ENCODE data around the gene C11orf97. TPM values are rescaled to one million over a fixed set of nuclear protein-coding genes. Genes with fewer than 3 reads are reported as not detected.
A peak's percentile ranks its signal among the peaks of the same experiment; 100 is the strongest.

C11orf97 gene
- total and polyA plus RNA-seq, 2 of the 13 experiments (the other 11 are each of a cell fraction or from before 2014, with no cell fraction given): 0.35 TPM; not detected in 1

DNA sequence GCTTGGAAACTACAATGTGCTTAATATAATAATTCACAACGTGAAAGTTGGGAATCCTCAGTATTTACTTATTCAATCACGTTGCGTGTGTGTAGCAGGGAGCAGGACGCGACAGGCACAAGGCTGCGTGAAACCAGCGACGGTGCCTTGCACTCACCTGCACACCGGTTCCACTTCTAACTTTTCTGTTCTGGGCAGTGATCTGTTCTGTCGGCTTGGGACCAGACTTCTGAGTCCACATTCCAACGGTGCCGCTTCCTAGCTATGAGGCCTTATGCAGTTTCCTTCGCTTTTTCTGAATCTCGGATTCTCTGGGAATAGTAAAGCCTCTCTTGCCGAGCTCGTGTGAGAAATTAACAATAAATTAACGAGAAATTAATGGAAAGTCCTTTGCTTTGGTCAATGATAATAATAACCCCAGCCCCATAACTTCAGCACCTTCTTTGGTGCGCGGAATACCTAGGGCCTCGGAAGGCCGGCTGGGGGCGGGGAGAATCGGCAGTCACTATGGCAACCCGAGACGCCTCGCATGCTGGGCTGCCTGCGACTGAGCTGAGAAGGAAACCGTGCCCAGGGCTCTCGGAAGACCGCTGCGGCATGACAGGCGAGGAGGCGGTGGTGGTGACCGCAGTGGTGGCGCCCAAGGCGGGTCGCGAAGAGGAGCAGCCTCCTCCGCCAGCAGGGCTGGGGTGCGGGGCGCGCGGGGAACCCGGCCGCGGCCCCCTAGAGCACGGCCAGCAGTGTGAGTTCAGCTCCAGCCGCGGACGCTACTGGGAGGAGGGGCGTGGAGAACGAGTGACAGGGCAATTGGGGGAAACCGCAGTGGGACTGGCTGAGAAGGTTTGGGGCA is at the start of gene C11orf97 (continued):
- TF ChIP-seq, protein P1, sequence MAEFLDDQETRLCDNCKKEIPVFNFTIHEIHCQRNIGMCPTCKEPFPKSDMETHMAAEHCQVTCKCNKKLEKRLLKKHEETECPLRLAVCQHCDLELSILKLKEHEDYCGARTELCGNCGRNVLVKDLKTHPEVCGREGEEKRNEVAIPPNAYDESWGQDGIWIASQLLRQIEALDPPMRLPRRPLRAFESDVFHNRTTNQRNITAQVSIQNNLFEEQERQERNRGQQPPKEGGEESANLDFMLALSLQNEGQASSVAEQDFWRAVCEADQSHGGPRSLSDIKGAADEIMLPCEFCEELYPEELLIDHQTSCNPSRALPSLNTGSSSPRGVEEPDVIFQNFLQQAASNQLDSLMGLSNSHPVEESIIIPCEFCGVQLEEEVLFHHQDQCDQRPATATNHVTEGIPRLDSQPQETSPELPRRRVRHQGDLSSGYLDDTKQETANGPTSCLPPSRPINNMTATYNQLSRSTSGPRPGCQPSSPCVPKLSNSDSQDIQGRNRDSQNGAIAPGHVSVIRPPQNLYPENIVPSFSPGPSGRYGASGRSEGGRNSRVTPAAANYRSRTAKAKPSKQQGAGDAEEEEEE (CRISPR knock-in tag; IDR thresholded peaks at IDR 0.05; ENCODE audit: borderline replicate concordance): no peak
- TF ChIP-seq ZNF280D (CRISPR knock-in tag; IDR thresholded peaks at IDR 0.05) (no peak), NONO (IDR thresholded peaks at IDR 0.05) (no peak), NONO (CRISPR knock-in tag; conservative IDR thresholded peaks at IDR 0.05) (0 out of 2 replicates have a peak, but pooled peaks have one; percentile 30), NCOA2 (CRISPR knock-in tag; IDR thresholded peaks at IDR 0.05) (no peak), ZNF530 (CRISPR knock-in tag; IDR thresholded peaks at IDR 0.05; ENCODE audit: low read depth) (no peak), ZFAT (CRISPR knock-in tag; conservative IDR thresholded peaks at IDR 0.05) (no peak), BRF2 (CRISPR knock-in tag; IDR thresholded peaks at IDR 0.05) (no peak), ZNF580 (CRISPR knock-in tag; IDR thresholded peaks at IDR 0.05; ENCODE audit: borderline replicate concordance, low read depth) (no peak), BORCS8-MEF2B (CRISPR knock-in tag; IDR thresholded peaks at IDR 0.05) (no peak), HMG20A (CRISPR knock-in tag; IDR thresholded peaks at IDR 0.05; ENCODE audit: borderline replicate concordance) (no peak), ZNF512B (CRISPR knock-in tag; IDR thresholded peaks at IDR 0.05; ENCODE audit: borderline replicate concordance) (0 out of 2 replicates have a peak, but pooled peaks have one; percentile 22), KLF15 (CRISPR knock-in tag; IDR thresholded peaks at IDR 0.05; ENCODE audit: borderline replicate concordance) (no peak), ZBTB20 (CRISPR knock-in tag; IDR thresholded peaks at IDR 0.05; ENCODE audit: borderline replicate concordance, low read depth) (no peak), PHF21A (CRISPR knock-in tag; IDR thresholded peaks at IDR 0.05) (peak; percentile 40; the same call in 1 of the 2 replicates), ZBTB1 (CRISPR knock-in tag; IDR thresholded peaks at IDR 0.05; ENCODE audit: borderline replicate concordance) (no peak)
- TF ChIP-seq, protein P2, sequence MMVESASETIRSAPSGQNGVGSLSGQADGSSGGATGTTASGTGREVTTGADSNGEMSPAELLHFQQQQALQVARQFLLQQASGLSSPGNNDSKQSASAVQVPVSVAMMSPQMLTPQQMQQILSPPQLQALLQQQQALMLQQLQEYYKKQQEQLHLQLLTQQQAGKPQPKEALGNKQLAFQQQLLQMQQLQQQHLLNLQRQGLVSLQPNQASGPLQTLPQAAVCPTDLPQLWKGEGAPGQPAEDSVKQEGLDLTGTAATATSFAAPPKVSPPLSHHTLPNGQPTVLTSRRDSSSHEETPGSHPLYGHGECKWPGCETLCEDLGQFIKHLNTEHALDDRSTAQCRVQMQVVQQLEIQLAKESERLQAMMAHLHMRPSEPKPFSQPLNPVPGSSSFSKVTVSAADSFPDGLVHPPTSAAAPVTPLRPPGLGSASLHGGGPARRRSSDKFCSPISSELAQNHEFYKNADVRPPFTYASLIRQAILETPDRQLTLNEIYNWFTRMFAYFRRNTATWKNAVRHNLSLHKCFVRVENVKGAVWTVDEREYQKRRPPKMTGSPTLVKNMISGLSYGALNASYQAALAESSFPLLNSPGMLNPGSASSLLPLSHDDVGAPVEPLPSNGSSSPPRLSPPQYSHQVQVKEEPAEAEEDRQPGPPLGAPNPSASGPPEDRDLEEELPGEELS (CRISPR knock-in tag; IDR thresholded peaks at IDR 0.05): no peak

Data from HepG2 (cell line).